Cortex of kidney (tissue), 1 donor: ENCODE results near the gene SLC25A38.
"Not testable (repeated sequence)": the region's sequence is repeated elsewhere in the genome, so short reads cannot be mapped to it uniquely, and the experiment has no call there.

Source experiments
- DNase-seq: peaks from one replicate; lab custom pipeline; 2025; lab: John Stamatoyannopoulos, UW

SLC25A38 gene, protein sequence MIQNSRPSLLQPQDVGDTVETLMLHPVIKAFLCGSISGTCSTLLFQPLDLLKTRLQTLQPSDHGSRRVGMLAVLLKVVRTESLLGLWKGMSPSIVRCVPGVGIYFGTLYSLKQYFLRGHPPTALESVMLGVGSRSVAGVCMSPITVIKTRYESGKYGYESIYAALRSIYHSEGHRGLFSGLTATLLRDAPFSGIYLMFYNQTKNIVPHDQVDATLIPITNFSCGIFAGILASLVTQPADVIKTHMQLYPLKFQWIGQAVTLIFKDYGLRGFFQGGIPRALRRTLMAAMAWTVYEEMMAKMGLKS

DNA sequence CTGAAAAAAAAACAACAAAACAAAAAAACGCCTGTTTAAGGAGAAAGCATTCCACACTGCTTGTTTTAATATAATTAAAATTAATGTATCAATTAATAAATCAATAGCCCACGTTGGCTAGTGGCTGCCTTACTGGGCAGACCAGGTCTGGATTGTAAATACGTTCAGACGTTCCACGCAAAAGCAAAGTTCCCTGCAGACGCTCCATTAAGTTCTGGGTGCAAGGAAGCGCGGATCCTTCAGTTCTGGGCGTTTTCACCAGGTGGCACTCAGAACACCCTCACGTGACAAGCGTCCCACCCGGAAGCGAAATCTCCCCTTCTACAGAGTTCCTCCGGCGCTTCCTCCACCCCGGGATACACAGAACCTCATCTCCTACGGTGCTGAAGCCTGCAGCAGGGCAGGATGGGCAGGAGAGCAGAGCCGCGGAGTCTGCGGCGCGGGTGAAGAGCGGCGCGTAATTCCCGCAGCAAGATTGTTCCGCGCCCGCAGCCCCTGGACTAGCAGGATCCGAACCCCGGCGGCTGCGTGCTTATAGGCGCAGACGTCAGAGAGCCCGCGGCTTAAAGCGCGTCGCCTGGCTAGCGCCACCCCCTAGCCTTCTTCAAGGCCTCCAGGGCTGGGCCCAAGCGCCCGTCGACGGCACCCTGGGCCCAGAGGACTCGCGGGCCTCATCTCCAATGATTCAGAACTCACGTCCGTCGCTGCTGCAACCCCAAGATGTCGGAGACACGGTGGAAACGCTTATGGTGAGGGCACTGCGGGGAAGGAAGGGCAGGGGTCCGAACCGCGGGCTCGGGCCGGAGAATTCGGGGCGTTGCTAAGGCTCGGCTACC is at the start of gene SLC25A38:
TSS of gene SLC25A38 (plus strand) at position 326 of the 836 bp plus-strand sequence. CDS start at position 681, 355 bp downstream.
- no peak for DNase-seq

DNA sequence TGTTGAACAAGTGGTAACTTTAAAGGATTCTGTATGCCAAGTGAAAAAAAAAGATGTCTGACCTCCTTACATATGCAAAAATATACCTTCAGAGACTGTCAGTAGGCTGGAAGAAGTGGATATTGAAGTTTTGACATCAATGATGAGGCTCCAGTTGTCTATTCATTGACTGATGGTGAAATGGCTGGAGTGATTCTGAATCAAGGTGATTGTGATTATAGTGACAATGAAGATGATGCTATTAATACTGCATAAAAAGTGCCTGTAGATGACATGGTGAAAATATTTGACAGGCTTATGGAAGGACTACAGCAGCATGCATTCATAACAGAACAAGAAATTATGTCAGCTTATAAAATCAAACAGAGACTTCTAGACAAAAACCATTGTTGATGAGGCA is 49.6 kb upstream of the SLC25A38 start:
- DNase-seq = no peak

DNA sequence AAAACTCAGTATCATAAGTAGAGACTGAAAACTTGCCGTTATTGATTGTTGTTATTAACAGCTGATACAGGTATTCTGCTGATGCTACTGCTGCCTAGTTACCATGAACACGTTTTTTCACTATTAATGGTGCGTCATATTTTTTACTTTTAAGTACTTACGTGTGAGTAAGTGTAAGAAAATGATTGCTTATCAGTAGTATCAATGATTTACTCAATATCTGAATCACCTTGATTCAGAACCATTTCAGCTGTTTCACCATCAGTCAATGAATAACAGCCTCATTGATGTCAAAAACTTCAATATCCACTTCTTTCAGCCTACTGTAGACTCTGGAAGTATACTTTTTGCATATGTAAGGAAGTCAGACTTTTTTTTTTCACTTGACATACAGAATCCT is 49.0 kb upstream of the SLC25A38 start:
- no peak for DNase-seq

DNA sequence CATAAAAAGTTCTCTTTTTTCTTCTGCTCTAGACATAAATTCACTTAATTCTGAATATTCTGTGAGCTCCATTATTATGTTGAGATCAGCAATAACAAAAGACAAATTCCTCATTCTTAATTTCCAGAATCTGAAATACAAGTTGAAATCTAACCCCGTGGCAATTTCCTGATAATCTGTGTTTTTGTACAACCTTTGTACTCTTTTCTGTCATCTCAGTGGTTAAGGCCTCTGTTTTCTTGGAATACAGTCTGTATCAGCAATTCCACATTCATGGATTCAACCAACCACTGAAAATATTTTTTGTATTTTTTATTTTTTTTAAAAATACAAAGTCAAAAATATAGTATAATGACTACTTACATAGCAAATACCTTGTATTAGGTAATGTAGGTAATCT is 45.0 kb upstream of the SLC25A38 start:
- DNase-seq = no peak

DNA sequence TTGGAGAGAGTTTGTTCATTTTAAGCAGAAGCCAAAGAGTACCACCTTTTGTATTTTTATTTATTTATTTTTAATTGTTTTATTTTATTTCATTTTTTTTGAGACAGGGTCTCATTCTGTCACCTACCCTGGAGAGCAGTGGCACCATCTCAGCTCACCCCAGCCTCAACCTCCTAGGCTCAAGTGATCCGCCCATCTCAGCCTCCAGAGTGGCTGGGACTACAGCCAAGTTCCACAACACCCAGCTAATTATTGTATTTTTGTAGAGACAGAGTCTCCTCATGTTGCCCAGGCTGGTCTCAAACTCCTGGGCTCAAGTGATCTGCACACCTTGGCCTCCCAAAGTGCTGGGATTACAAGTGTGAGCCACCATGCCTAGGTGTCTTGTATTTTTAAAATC is 44.1 kb upstream of the SLC25A38 start:
- DNase-seq = no peak

DNA sequence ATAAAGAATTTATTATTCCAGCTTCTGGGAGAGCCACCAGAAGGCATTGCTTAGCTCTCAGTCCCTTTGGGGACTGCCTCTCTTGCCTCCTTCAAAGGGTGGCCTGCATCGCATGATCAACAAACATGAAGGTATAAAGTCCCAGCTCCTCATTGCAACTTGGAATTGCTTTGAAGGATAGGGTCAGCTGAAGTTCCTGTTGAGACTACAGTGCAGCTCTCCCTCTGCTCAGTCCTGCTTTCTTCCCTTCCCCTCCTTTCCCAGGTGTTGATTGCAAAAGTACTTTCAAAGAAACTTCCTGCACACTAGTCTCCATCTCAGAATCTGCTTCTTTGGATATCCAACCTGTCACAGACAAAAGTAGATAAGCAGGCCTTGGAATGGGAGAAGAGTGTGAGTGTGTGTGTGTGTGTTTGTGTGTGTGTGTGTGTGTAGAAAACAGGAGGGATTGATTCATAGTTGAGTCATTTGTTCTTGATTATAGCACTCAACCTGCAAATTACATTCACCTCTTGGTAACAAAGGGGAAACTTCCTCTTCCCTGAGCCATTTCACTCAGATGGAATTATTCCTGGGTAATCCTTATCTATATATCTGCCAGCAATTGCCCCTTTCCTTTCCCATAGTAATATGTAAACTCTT is 40.0 kb upstream of the SLC25A38 start:
- no peak for DNase-seq

DNA sequence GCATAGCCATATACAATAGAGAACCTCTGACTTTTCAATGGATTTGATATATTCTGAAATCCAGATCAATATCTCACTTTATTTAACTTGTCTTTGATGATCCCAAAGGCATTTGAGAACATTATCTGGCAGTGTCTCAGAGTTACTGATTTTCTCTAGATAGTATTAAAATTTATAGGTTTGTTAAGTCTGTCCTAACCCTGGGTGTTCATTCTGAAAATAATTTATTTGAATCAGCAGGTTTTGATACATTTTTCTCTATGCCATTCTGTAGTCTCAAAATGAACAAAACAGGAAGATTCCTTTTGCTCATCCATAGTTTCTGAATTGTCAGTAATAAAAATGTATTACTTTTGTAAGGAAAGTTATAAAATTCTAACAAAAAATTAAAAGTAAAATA is 39.4 kb upstream of the SLC25A38 start:
- no peak for DNase-seq

DNA sequence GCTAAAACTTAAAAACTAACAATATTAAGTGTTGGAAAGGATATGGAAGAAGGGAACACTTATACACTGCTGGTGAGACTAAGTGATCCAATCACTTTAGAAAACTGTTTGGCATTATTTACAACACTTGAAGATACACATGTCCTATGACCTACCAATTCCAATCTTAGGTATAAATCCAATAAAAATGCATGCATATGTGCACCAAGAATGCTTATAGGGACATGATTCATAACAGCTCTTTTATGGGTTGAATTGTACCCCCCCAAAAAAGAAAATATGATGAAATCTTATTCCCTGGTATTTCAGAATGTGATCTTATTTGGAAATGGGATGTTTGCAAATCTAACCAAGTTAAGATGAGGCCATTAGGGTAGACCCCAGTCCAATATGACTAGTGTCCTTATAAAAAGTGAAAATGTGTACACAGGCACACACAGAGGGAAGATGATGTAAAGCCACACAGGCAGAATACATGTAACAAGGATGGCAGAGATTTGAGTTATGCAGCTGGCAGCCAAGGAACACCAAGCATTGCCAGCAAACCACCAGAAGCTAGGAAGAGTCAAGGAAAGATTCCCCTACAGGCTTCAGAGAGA is 38.3 kb upstream of the SLC25A38 start:
- no peak for DNase-seq

DNA sequence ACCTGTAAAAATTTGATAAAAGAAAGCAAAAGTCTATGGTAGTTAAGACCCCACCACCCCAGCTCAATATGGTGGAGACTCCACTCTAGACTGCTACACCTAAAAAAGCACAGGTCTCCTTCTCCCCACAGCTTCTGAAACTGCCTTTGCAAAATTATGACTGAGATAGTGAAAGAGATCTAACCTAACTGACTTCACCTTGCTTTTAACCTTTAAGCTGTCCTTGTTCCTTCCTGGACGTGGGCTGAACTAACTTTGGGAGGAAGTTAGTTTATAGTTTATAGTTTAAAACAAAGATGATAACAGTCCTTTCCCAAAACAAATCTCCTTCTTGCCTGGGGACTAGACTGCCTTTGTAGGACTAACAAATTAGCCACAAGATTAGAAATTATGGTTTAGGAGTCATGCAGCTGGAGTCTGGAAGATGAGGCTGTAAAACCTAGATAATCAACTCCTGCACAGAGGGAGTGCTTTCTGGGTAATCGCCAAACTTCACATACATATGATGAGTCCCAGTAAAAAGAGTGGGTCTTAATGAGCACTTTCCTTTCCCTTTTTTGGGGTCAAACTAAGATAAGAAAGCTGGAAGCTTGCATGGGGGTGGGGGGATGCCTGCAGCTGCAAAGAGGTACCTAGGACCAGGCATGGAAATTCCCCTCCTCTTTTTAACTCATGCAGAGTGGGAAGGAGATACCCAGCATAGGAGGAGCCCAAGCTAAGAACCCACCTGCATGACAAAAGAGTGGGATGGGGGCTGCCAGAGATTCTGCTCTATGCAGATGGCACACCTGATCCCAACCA is 36.2 kb upstream of the SLC25A38 start:
- no peak for DNase-seq

DNA sequence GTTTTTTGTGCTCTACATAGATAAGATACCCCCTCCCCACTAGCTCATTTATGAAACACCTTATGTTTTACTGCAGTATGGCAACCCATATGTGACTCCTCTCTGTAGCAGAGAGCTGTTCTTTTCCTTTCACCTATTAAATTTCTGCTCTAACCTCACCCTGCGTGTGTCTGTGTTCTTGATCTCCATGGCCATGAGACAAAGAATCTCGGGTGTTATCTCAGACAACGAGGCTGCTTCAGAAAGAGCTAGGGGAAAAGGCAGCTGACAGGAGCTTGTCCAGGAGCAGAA is 35.6 kb upstream of the SLC25A38 start:
- no peak for DNase-seq

DNA sequence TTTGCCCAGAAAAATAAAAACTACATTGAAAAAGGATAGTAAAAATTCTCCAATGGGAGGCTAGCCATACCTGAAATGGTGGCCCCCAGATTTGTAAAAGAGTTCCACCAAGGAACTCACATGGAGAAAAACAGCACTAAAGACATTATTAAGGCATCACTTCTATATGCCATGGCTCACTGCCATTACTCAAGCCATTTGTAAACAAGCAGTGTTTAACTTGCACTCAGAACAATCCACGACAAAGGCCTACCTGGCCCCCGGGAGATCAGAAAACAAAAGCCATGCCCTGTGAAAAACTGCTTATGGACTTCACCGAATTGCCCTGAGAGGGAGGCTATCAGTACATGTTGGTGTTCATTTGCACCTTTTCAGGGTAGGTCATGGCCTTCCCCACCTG is 34.1 kb upstream of the SLC25A38 start:
- no peak for DNase-seq

DNA sequence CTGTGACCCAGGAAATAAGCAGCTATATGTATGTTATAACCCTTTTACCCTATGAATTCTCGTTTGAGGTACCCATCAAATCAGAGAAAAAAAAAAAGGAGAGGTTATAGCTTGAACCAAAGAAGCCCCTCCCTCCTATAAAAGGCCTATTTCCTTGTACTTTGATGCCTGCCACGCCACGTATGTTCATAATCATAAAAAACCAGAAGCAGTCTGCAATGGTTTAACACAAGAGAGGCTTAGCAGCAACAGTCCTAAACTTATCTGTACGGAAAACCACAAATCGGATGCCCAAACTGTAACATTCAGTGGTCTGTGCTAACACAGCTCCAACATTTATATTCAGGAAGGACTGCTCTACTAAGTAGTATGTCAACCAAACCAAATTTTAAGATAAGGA is 32.5 kb upstream of the SLC25A38 start:
- DNase-seq = no peak

DNA sequence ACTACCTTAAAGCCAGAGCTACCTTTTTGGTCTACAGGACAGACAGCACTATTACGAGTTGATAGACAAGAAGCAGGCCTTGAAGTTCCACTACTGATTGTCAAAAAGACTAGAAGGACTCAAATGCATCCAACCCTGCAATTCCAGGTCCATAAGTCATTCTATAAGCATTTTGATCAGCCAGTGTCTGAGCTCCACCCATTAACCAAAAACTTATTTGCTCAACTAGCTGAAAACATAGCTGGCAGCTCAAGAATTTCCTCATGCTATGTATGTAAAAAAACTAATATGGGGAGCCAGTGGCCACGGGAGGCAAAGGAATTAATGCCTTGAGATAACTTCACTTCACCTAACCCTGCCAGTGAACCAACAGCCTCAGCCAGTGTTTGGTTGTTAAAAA is 32.0 kb upstream of the SLC25A38 start:
- not testable (repeated sequence) for DNase-seq

DNA sequence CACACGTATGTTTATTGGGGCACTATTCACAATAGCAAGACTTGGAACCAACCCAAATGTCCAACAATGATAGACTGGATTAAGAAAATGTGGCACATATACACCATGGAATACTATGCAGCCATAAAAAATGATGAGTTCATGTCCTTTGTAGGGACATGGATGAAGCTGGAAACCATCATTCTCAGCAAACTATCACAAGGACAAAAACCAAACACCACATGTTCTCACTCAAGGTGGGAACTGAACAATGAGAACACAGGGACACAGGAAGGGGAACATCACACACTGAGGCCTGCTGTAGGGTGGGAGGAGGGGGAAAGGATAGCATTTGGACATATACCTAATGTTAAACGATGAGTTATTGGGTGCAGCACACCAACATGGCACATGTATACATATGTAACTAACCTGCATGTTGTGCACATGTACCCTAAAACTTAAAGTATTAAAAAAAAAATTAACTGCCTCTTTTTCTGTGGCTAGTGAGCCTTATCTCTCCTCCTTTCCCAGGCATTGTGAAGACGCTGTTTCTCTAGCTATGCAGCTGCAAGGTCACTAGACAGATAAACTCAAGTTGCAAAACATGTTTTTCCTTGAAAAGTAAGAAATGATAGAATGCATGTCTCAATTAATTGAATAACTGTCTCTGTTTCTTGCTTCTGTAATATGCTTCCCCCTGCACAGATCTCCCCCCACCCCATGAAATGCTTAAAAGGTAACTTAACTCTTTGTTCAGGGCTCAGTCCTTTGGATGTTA is 29.8 kb upstream of the SLC25A38 start:
- DNase-seq = not testable (repeated sequence)

DNA sequence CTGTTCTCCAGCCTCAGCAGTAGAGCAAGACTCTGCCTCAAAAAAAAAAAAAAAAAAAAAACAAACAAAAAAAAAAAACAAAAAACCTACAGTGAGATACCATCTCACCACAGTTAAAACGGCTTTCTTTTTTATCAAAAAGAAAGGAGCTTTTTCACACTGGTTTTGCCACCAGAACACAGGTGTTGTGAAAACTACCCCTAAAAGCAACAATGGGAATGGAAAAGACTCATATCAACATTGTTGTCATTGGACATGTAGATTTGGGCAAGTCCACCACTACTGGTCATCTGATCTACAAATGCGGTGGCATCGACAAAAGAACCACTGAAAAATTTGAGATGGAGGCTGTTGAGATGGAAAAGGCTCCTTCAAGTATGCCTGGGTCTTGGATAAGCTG is 24.8 kb upstream of the SLC25A38 start:
- DNase-seq = no peak

DNA sequence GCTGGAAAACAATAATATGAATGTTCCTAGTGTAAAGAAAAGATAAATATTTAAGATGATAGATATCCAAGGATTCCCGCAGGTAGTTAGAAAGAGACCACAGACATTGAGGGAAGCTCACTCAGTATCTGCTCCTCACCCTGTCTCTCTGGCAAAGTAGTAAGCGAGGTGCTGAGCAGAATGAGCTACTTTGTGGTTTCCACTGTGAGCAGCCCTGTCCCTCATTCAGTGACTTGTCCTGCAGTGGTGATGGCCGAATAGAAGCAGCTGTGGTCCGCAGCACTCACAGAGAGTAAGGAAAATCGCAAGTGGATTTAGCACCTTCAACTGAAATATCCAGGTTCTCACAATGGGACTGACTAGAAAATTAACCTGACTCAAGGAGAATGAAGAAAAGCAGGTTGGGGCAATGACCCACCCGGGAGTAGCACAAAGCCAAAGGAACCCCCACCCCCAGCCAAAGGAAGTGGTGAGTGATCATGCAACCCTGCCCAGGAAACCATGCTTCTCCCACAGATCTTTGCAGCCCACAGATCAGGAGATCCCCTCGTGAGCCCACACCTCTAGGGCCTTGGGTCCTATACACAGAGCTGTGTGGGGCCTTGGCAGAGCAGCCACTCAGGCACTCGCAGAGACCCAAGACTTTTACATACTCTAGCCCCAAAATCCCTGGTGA is 21.8 kb upstream of the SLC25A38 start:
- DNase-seq = no peak

DNA sequence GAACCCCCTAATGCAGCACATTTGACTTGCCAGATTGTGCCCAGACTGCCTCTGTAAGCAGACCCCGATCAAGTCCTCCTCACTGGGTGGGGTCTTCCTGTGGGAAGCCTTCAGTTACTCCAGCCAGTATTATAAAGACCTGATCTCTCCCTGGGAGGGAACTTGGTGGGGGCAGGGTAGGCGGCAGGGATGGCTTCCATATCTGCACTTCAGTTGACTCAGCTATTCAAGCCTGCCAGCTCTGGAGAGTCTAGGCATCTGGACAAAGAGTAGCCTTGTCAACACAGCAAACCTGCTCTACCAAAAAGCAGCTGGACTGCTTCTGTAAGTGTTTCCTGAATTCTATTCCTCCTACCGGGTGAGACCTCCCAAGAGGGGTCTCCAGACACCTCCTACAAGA is 21.0 kb upstream of the SLC25A38 start:
- no peak for DNase-seq

DNA sequence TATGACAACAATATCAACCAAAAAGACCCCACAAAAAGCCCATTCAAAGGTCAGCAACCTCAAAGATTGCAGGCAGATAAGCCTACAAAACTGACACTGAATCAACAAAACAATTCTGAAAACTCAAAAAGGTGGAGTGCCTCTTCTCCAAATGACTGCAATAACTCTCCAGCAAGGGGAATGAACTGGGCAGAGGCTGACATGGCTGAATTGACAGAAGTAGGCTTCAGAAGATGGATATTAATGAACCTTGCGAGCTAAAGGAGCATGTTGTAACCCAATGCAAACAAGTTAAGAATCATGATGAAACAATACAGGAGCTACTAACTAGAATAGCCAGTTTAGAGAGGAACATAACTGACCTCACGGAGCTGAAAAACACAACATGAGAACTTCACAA is 20.4 kb upstream of the SLC25A38 start:
- DNase-seq = no peak

DNA sequence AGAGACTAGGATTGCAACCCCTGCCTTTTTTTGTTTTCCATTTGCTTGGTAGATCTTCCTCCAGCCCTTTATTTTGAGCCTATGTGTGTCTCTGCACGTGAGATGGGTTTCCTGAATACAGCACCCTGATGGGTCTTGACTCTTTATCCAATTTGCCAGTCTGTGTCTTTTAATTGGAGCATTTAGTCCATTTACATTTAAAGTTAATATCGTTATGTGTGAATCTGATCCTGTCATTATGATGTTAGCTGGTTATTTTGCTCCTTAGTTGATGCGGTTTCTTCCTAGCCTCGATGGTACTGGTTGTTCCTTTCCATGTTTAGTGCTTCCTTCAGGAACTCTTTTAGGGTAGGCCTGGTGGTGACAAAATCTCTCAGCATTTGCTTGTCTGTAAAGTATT is 12.7 kb upstream of the SLC25A38 start:
- DNase-seq = not testable (repeated sequence)

DNA sequence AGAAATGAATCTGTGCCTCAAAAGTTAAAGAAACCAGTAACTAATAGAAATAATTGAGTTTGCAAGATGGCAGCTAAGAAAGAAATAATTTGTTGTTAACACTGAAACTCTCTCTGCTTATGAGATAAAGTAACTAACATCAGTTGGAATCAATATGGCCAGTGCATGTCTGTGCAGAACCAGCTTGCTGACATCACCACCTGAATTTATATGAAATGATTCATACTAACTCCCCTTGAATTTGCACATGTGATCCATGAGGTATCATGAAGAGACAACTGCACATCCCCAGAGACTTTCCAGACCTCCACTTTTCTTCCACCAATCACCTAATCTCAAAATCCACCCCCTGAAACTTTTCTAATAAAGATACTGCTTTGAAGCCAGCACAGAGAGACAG is 10.3 kb upstream of the SLC25A38 start:
- no peak for DNase-seq
